ENCODE data around the gene GNAS. TPM values are rescaled to one million over a fixed set of nuclear protein-coding genes. Genes with fewer than 3 reads are reported as not detected.

GNAS gene
- total RNA-seq, 2 experiments from 2014 or later, result 1,245 to 1,317 TPM

DNA sequence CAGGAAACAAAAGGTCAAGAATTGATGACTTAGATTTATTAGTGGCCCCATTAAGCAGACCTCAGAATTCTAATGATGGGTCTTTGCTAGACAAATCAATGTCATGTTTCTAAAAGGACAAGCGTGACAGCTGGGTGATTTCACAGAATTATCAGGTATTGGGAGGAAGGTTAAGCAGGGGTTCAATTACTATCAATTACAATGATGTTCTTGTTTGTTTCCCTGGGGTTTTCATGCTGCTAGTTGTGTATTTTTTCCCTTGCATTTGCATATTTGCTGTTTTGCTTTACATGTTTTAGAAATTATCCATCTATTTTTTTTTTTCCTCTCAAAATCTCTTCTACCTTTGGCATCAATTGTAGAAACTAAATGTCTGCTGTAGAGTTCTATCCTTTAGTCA, 27.9 kb downstream of the GNAS start:
- peaks cover 43% of the 10 kb centered on the region for H3K4me1 Mint-ChIP-seq (ENCODE audit: low read depth)
- no peaks in the 10 kb centered on the region for H3K27me3 Mint-ChIP-seq
- peaks cover 18% of the 10 kb centered on the region for H3K4me1 ChIP-seq (ENCODE audit: insufficient read depth, low read length)
- no peak overlapping the region for H3K27ac ChIP-seq (ENCODE audit: low read depth in 1 of 2, low read length in 2 of 2)
- TF ChIP-seq, protein P1, sequence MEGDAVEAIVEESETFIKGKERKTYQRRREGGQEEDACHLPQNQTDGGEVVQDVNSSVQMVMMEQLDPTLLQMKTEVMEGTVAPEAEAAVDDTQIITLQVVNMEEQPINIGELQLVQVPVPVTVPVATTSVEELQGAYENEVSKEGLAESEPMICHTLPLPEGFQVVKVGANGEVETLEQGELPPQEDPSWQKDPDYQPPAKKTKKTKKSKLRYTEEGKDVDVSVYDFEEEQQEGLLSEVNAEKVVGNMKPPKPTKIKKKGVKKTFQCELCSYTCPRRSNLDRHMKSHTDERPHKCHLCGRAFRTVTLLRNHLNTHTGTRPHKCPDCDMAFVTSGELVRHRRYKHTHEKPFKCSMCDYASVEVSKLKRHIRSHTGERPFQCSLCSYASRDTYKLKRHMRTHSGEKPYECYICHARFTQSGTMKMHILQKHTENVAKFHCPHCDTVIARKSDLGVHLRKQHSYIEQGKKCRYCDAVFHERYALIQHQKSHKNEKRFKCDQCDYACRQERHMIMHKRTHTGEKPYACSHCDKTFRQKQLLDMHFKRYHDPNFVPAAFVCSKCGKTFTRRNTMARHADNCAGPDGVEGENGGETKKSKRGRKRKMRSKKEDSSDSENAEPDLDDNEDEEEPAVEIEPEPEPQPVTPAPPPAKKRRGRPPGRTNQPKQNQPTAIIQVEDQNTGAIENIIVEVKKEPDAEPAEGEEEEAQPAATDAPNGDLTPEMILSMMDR (IDR thresholded peaks at IDR 0.05), result no peak
- no peak overlapping the region for H3K4me3 ChIP-seq (ENCODE audit: low read length)
- DNase-seq (no peak), ATAC-seq (ENCODE audit: poor library complexity) (no peak)
- no peak overlapping the region for H3K27ac Mint-ChIP-seq
- intact Hi-C loops (cut with DNase I, micrococcal nuclease), result no loop called here
- H3K36me3 Mint-ChIP-seq (ENCODE audit: low read depth), result no peaks in the 10 kb centered on the region
- POLR2A ChIA-PET, result interaction anchor here (1.4 to 1.8 kb wide), 2 partner anchors 9 to 11 kb away, joined by 6 read pairs; no protein-coding TSS in a partner anchor
- CTCF ChIA-PET, result no interaction called here
- H3K9me3 ChIP-seq (ENCODE audit: control insufficient read depth in 1 of 2, insufficient read depth in 1 of 2, low read length in 2 of 2), result no peaks in the 10 kb centered on the region
- no peaks in the 10 kb centered on the region for H3K9me3 Mint-ChIP-seq
- H3K36me3 ChIP-seq (ENCODE audit: insufficient read depth, low read length), result no peaks in the 10 kb centered on the region
- H3K4me3 Mint-ChIP-seq, result no peak overlapping the region
- no peaks in the 10 kb centered on the region for H3K27me3 ChIP-seq (ENCODE audit: control insufficient read depth in 1 of 2, insufficient read depth in 2 of 2, low read length in 2 of 2)

DNA sequence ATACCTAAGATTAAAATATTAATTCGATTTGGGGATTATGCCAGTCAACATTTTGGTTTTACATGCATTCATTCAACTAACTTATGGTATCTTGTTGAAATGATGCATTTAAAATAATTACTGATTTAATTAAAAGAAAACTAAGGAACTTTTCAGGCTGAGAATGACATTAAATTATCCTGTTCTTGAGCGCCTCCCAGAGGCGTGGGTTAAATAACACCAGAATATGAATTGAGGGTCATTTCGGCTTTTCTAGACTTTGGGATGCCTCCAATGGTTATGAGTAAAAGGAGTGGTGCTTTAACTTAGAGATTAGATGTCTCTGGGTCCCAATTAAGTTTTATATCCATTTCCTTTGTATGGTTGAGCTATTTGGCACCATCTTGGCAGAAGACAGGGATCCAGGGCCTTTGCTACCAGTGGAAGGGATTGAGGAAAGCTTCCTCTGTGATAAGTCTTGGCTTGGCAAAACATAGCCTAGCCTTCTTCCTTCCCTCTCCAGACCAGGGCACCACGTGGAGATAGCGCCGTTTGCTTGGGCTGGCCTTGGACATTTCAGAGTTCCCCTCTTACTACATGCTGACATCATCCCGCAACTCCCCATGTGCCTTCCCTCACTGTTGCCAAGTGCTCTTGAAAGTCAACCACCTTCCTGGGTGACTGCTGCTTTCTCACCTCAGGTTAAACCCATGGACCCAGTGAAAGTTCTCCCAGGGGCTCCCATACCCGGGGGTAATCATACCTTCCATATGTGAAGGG, 28.7 kb downstream of the GNAS start:
- H3K9me3 ChIP-seq (ENCODE audit: control insufficient read depth in 1 of 2, insufficient read depth in 1 of 2, low read length in 2 of 2), result no peaks in the 10 kb centered on the region
- CTCF ChIA-PET, result no interaction called here
- Mint-ChIP-seq H3K27ac (no peak overlapping the region), H3K4me1 (ENCODE audit: low read depth) (peaks cover 49% of the 10 kb centered on the region), H3K4me3 (no peak overlapping the region), H3K27me3 (no peaks in the 10 kb centered on the region), H3K36me3 (ENCODE audit: low read depth) (no peaks in the 10 kb centered on the region), H3K9me3 (no peaks in the 10 kb centered on the region)
- peaks cover 18% of the 10 kb centered on the region for H3K4me1 ChIP-seq (ENCODE audit: insufficient read depth, low read length)
- H3K36me3 ChIP-seq (ENCODE audit: insufficient read depth, low read length), result no peaks in the 10 kb centered on the region
- no peak overlapping the region for H3K4me3 ChIP-seq (ENCODE audit: low read length)
- intact Hi-C loops (cut with DNase I, micrococcal nuclease), result no loop called here
- DNase-seq (peak in 1 of 14 experiments; percentile 25), ATAC-seq (ENCODE audit: poor library complexity) (no peak)
- POLR2A ChIA-PET, result no interaction called here
- no peaks in the 10 kb centered on the region for H3K27me3 ChIP-seq (ENCODE audit: control insufficient read depth in 1 of 2, insufficient read depth in 2 of 2, low read length in 2 of 2)
- H3K27ac ChIP-seq (ENCODE audit: low read depth in 1 of 2, low read length in 2 of 2), result no peak overlapping the region
- TF ChIP-seq, protein P1 (IDR thresholded peaks at IDR 0.05), result peak; percentile 17

DNA sequence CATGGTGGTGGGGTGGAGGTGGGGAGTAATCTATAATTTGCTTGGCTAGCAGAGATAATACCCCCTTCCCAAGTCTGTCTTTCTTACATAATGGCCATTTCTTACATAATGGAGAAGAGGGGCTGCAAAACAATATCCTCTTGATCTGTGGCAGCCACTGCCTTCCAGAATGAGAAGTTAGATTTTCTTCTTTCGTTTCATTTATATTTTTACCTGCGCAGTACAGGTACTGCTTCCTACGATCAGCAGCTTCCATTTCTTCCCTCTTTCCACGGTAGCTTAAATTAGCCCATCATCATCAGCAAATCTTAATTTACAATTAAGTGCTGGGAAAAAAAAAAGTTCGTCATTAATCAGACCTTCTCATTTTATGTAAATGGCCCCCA, 30.2 kb downstream of the GNAS start:
- CTCF ChIA-PET, result no interaction called here
- H3K4me3 ChIP-seq (ENCODE audit: low read length), result no peak overlapping the region
- no peak for ATAC-seq (ENCODE audit: poor library complexity)
- TF ChIP-seq, protein P1 (IDR thresholded peaks at IDR 0.05), result no peak
- peaks cover 50% of the 10 kb centered on the region for H3K4me1 Mint-ChIP-seq (ENCODE audit: low read depth)
- no peak for DNase-seq
- no peaks in the 10 kb centered on the region for H3K9me3 Mint-ChIP-seq
- no peak overlapping the region for H3K27ac ChIP-seq (ENCODE audit: low read depth in 1 of 2, low read length in 2 of 2)
- intact Hi-C loops (cut with DNase I, micrococcal nuclease), result no loop called here
- peaks cover 12% of the 10 kb centered on the region for H3K4me1 ChIP-seq (ENCODE audit: insufficient read depth, low read length)
- H3K4me3 Mint-ChIP-seq, result no peak overlapping the region
- H3K36me3 ChIP-seq (ENCODE audit: insufficient read depth, low read length), result no peaks in the 10 kb centered on the region
- H3K27me3 Mint-ChIP-seq, result no peaks in the 10 kb centered on the region
- no peaks in the 10 kb centered on the region for H3K9me3 ChIP-seq (ENCODE audit: control insufficient read depth in 1 of 2, insufficient read depth in 1 of 2, low read length in 2 of 2)
- H3K36me3 Mint-ChIP-seq (ENCODE audit: low read depth), result no peaks in the 10 kb centered on the region
- H3K27ac Mint-ChIP-seq, result no peak overlapping the region
- no peaks in the 10 kb centered on the region for H3K27me3 ChIP-seq (ENCODE audit: control insufficient read depth in 1 of 2, insufficient read depth in 2 of 2, low read length in 2 of 2)
- POLR2A ChIA-PET, result interaction anchor here (0.6 kb wide), 2 partner anchors 99 to 108 kb away, joined by 3 to 5 read pairs; partner anchors contain the start of gene NELFCD

Measured in CD4-positive, alpha-beta T cell (primary cell).